NCI-H1092 treated with DMSO at 0.1 percent for 48 hours (cell line): Measurements from ENCODE around the gene PPT2.
"Not testable (repeated sequence)": the region's sequence is repeated elsewhere in the genome, so short reads cannot be mapped to it uniquely, and the experiment has no call there.

Experiments used
- DNase-seq: peaks from one replicate; lab custom pipeline; 2025; lab: John Stamatoyannopoulos, UW

PPT2 gene

GRCh38 chr6:32210191-32210601 lies 56.3 kb downstream of the PPT2 start:
- no peak for DNase-seq

- not testable (repeated sequence) for DNase-seq
These were observed 57.5 kb downstream of the PPT2 start for GRCh38 chr6:32211432-32211831.

- no peak for DNase-seq
These were observed 58.3 kb downstream of the PPT2 start for GRCh38 chr6:32212076-32212760.
